HG03460 (cell line): ENCODE measurements around the gene IQSEC2.

ENCODE experiments used
- ATAC-seq: cut with Tn5 transposase; IDR thresholded peaks from one replicate; pipeline ENCODE4 v1.9.1; 2021; ENCODE audit not compliant: unreplicated experiment

The IQSEC2 gene

DNA sequence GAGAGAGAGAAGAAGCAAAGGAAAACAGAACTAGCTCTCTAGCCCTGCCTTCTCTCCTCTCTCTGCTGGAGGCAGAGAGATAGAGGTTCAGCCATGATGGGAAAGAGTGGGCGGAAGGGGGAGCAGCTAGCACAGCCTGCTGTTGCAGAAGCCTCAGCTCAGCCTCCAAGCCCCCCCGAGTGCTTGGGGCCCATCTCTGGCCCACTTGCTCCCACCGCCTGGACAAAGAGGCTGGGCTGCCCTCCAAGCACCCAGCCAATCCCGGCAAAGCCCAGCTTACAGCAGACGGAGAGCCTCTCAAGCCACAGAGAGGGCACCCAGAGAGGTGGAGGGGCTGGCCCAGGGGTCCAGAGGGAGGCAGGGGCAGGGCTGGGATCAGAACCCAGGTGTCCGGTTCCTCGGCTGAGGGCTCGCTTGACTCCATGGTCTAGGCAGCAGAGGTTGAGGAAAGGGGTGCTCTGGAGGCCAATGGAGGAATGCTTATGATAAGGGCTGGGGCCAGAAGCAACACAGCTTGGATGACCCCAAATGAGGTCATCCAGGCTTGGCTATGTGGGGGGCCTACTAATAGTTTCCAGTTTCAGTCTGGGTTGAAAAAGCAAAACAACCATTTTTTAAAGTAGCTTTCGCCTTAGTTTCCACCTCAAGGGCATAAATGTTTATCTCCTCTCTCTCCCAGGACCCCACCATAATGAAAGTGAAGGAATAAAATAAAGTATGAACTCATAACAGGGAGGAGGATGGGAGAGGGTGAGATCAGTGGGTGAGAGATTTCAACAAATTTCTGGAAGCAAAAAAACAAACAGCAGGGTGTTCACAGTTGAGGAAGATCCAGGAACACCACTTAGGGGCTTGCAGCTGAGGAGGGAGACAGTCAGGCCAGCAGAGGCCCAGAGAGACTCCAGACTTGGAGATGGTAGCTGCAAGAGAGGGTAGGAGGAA is 24.9 kb upstream of the IQSEC2 start:
- ATAC-seq = no peak

DNA sequence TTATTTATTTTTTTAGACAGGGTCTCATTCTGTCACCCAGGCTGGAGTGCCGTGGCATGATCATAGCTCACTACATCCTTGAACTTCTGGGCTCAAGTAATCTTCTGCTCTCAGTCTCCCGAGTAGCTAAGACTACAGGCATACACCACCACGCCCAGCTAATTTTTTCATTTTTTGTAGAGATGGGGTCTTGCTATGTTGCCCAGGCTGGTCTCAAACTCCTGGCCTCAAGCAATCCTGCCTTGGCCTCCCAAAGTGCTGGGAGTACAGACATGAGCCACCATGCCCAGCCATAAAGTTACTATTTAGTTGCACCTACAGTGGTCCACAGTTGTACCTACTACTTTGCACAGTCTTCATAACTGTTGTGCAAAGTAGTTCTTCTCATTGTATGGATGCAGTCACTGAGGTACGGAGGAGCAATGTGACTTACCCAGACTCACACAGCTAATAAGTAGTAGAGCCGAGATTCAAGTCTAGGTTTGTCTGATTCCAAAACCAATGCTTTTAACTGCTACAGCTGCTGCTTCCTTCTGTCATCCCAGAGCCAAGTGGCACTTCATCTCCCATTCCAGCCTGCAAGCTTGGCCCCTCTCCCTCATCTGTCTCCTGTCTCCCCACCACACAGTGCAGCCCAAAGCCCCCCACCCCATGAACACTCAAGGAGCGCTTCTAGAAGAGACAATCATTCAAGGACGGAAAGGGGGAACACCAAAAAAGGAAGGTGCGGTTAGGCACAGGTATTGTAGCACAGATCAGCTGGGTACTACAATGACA is 24.0 kb upstream of the IQSEC2 start:
- ATAC-seq = no peak

DNA sequence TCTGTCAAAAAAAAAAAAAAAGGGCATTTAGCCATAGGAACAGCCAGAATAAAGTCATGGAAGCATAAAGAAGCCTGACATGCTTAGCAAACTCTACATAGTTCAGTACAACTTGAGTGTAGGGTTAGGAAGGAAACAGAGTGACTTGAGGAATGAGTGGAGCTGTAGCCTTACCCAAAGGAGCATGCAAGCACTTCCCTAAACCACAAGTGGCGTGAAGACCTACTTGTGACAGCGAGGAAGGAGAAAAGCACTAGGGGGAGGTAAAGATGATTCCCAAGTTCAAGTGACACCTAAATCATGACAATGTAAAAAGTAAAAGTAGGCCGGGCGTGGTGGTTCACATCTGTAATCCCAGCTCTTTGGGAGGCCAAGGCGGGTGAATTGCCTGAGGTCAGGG is 21.8 kb upstream of the IQSEC2 start:
- ATAC-seq = no peak

DNA sequence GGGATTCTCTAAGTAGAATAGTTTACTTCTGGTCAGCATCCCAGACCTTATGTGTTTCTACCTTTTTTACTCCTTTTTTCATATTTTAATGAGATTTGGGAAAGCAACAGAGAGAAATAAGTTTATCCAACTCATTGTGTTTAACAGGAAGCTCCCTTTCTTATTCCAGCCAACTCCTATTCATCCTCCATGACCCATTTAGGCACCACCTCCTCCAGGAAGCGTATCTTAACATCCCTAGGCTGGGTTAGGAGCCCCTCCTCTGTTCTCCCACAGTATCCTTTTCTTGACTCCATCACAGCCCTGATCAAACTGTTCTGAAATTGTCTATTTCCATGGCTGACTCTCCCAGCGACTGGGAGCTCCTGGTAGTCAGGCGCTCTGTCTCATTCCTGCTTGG is 18.8 kb upstream of the IQSEC2 start:
- ATAC-seq = no peak

DNA sequence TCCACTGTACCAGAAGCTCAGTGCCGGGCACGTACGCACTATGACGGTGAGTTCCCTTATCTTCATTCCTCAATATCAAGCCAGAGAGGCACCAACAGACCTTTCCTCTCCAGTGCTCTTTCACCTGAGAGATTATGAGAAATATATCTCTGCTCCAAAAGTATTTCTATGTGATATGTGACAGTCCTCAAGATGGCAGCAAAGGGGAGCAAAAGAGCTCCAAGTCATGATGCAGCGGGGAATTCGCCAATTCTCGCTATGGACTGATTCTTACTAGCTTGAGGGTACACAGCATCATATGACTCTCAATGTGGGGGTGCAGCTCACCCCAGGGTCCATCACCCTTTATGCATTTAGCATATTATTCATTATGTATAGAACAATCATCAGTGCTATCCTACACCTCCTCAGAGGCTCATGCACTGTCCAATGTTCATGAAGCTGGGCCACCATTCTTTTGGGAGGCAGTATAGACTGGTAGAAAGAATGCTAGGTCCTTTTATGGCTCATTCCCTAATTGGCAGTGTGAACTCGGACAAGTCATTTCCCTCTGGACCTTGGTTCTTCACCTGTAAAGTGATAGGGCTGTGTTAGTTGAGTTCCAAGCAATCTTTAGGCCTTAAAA is 12.8 kb upstream of the IQSEC2 start:
- no peak for ATAC-seq

DNA sequence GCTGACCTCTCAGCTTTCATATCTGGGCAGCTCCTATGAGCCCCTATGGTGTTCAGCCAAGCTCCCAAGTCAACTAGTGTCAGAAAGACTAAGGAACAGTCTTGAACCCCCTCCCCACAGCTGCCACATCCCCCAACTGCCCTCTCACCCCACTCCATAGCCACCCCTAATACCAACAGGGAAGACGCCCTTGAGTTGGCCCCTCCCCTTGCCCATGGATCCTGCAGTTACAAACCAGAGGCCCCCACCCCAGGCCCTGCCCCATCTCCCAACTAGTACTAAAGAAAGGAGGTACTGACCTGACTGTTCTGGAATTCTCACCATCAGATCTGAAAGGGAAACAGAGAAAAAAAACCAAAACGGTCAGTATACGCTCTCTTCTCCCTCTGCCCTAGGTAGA is 10.2 kb upstream of the IQSEC2 start:
- no peak for ATAC-seq

DNA sequence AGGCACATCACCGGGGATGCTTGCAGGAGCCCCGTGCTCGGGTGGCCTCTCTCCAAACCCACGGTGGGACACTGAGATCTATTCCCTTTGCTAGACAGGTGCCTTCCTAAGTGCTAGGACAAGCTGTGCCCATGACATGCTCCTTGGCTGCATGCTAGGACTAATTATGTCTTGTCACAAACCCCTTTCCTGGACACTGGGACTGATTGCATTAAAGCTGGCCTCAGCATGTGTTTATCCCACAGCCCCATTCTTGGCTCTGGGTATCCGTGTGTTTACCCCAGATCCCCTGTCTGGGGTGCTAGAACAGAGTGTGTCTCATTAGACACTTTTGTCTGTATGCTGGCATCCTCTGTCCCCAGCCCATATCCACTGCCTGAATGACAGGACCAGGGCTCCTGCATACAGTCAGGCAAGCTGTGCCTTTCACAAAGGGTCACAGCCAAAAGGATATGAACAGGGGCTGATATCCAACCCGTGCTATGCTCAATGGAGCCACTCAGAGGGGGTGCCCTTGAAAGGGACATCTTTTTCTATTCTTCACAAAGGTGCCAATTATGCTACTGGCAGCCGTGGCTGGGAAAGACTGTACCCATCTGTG is 9.2 kb upstream of the IQSEC2 start:
- ATAC-seq = no peak

DNA sequence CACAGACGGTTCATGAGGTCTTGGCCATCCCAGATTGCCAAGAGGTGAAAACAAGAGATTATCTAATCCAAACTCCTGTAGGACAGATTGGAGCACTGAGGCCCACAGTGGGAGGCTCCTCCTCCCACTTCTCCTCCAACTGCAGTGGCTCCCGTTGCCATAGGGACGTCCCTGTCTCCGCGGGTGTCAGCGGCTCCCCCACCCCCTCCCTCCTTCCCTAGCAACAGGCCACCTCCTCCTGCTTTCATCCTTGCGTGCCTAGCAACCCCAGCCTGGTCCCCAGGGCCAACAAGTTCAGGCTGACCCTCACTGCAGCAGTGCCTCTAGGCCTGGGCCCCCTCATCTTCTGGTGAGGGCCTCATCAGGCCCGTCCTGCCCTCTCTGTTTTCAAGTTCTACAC is 6.8 kb upstream of the IQSEC2 start:
- ATAC-seq = no peak

DNA sequence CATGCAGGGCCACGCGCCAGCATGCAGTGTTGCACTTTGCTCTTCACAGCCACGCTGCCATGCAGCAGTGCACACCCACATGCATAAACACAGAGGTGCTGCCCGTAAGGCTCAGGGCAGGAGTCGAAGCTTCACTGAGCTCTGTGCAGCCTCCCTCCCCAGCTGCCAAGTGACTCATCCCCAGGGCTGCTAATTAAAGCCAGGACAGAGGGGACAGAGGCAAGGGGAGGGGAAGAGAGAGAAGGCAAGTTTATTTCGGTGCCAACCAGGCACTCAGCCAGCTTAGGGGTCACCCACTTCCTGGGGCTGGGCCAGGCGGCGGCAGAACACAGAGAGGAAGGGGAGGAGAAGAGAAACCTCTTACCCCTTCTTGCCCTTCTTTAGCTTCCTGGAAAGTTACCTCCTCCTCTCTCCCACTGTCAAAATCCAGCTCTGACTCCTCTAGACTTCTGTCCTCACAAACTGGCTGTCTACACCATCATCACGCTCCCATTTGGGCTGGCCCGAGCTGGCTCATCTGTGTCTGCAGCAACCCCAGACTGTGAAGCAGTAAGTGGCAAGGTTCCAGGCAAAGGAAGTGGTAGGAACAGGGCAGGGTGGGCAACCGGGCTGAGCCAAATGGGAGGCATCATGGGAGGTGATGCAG is 6.2 kb upstream of the IQSEC2 start:
- no peak for ATAC-seq

DNA sequence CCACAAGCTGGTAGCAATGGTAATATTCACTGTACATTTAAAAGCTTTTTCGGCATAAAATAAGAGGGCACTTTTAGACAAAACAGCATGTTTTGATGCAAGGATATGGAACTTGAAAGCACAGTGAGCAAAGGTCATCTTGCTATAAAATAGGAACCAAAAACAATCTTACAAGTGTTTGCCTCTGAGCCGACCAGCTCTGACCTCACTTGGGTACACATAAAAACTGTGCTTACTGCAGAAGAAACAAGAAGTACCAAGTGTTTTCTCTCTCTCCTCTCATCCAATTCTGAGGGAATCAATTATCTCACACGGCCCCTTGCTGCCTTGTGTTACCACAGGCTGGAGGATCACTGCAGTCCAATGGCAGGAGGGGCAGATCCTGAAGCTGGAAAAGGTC is 4.8 kb upstream of the IQSEC2 start:
- no peak for ATAC-seq

DNA sequence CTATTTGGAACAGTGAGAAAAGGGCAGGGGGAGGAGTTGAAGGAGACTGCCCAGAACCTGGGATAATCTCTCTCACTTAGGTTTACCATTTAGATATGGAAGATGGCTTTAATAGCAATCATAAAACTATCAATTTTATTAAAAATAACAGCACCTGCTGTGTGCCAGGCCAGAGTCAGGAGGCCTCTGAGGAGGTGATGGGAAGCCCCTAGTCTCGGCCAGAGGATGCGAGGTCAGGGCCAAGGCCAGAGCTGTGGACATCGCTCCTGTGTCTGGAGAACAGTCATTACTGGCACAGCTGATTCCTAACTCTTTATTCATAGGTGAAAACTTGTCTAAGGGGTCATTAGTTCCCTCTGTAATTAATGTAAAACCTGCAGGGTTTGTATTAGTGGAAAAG is 4.2 kb upstream of the IQSEC2 start:
- ATAC-seq = no peak

DNA sequence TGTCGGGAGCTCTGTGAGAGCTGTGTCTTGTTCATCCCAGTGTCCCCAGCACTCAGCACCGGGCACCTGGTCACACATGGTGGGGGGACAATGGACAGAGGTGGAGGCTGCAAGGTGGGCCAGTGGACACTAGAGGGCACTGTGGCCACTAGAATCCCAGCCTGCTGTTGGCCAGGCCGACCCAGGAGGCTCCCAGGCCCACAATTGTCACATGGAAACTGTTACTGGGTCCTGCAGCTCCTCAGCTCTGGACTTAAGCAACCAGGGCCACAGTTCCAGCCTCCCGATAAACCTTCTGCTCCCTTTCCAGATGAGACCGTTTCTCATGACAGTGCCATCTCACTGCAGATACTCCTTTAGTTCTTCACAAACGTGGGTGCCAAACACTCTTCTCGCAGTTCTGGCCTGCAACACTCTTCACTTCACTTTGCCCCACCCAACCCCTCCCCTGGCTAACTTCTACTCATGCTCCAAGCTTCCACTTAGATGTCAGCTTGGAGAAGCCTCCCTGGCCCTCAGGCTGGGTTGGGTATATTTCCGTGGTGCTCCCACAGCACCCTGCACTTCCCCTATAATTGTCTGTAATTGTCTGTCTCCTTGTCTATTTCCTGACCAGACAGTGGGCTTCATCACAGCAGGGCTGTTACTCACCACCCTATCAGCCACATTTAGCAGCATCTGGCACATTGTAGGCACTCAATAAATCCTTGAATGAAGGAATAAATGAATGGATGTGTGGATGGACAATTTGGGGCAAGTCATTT is 3.5 kb upstream of the IQSEC2 start:
- ATAC-seq = no peak

DNA sequence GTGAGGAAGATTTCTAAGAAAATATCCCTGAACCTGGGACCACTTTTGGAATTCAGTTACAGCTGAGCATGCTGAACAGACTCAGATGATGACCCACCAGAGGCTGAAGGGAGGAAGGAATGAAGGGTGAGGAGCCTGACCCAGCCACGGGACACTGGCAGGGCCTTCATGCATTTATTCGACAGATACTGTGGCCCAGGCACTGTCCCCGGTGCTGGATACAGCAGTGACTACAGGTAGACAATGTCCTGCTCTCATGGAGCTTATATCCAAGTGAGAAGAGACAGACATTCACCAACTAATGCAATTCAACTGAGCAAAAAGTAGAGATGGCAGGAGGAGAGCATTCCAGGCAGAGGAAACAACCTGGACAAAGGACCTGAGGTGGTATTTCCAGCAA is 2.2 kb upstream of the IQSEC2 start:
- ATAC-seq = no peak

DNA sequence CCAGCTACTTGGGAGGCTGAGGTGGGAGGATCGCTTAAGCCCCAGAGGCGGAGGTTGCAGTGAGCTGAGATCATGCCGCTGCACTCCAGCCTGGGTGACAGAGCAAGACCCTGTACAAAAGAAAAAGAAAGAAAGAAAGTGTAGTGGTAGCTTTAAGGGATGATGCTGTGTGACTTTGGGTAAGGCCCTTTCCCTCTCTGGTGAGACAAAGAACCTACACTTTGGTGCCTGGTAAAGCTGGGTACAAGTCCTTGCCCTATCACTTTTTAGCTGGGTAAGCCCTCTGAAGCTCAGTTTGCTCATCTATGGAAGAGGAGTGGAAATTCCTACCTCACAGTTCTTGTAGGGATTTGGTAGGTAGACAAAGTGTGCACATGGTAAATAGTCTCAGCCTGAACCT is 1.7 kb upstream of the IQSEC2 start:
- ATAC-seq = no peak

DNA sequence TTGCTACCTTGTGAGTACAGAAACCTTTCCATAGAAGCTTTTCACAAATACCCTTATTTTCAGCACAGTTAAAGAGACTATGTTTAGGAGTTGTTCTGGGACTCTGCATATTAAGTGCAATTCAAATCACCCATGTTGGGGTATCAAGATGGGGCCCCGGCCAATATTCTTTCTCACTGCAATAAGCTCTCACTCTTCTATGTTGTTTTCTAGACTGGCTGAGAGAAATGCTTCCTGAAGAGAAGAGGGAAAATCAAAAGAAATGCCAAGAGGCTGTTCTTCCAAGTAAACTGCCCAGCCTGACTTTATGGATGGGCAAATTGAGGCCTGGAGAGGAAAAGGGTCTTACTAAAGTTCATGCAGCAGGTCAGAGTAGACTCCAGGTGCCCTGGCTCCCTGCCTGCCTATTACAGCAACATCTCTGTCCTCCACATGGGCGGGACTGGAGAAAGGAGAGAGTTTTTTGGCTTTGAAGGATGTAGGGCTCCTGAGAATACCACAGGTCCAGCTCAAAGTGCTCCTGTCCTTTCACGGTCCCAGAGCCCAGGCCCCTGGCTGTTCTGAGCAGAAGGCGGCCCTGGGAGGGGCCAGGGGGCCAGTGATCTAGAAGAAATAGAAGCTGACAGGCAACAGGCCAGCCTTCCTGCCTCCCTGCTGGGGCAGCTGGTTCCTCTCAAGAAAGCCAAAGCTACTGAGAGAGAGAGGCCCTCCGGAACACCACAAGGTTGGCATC is 745 bp upstream of the IQSEC2 start:
- ATAC-seq = no peak

DNA sequence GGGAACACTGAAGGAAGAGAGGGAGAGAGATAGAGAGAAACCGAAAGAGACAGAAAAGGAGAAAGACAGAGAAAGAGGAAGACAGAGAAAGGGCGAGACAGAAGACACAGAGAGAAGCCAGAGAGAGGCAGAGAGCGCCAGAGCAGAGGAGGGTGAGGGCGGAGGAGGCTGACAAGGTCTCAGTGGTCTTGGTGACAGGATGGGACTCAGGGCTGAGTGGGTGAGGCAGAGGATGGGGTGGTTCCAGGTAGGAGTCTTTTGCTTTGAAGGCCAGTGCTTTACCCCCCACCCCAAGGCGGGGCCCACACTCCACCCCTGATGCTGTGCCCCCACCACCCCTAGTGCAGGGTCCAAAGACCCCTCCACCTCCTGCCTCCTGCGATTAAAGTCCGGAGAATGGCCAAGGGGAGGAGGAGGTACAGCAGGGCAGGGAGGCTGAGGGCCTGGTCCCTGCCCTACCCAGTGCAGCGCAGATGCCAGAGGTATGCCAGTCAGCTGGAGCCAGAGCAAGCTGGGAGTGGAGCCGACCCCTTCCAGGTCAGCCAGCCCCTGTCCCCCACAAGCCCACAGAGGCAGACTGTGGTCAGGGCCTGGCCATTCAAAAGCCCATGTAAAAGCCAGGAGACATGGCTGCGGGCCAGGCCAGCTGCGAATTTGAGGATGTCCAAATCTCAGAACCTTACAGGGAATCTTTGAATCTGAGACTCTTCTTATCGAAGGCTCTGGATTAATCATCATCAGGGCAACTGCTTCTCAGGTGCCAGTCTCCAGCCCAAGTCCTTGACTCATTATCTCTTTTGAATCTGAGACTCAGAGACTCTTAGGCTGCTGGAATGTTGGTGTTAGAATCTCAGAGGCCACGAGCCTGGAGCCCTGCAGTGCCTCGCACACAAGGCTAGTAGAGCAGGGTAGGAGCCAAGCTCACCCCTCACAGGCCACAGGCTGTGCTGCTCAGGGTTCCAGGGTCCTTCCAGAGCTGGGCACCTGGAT is 758 bp downstream of the IQSEC2 start:
- no peak for ATAC-seq

DNA sequence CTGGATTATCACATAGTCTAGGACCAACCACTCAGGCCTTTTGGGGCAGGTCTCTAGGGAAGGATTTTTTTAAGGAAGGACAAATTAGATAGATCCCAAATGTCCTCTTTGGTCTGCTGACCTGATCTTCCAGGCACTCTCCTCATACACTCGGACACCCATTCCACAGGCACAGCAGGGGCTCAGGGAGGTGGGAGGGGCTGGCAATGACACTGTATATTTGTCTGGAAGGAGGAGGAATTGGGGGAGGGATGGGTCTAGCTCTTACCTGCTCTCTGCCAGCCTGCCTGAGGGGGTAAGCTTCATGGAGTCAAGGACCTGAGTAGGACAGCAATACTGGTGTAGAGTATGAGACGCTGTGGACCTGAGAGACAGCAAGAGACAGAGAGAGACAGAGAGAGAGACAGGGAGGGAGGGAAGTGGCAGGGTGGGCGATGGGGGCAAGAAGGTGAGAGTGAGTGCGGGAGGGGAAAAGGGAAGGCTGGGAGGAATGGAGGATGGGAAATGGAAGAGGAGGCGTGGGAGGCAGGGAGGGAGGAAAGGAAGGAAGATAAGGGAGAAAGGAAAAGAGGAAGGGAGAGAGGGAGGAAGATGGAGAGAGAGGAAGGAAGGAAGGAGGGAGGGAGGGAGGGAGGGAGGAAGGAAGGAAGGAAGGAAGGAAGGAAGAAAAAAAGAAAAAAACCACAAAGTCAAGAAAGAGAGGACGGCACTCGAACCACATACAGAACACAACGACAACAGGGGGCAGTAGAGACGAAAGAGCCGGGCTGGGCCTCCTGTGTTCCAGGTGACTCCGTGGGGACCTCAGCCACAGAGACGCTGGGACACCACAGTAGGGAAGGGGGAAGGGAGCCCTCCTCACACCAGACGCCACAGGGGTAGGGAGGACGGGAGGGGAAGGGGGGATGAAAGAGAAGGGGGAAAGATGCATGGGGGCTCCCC is 1.8 kb downstream of the IQSEC2 start:
- no peak for ATAC-seq
